Activated CD4-positive, alpha-beta T cell treated with anti-CD3 and anti-CD28 coated beads for 48 hours (primary cell): ENCODE results near the gene MATN4.

ENCODE experiments used
- DNase-seq: peaks from one replicate; pipeline ENCODE4 v3.0.0-alpha.2; 2020

Gene MATN4

DNA sequence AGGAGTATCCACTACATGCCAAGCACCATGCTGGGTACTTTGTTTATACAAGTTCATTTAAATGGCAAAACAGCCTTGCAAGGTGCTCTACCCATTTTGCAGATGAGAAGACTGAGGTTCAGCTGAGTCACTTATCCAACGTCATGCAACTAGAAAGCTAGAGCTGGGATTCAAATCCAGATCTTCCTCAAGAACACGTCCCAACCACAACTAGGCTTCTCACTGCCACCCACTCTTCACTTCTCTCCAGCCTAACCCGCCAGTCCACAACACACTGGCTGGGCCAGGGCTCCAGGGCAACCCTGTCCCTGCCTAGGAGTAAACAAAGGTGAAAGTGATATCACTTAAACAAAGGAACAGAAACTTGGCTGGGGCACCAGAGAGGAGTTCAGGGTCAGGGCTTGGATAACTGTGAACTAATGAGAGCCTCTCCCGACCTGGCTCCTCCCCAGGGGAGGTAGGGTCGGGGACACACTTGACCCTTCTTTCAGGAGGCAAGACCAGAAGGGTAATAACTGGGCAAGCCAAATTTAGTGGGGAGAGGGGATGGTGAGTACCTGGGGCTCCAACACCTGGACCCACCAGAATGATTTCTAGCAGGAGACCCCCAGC is 32.2 kb upstream of the MATN4 start:
- DNase-seq, result no peak

GRCh38 chr20:45339799-45340198 is 31.7 kb upstream of the MATN4 start:
- DNase-seq, result no peak

GRCh38 chr20:45339084-45339483 is 31.0 kb upstream of the MATN4 start:
- no peak for DNase-seq

- no peak for DNase-seq
Measured at GRCh38 chr20:45338121-45339030, 30.3 kb upstream of the MATN4 start.

DNA sequence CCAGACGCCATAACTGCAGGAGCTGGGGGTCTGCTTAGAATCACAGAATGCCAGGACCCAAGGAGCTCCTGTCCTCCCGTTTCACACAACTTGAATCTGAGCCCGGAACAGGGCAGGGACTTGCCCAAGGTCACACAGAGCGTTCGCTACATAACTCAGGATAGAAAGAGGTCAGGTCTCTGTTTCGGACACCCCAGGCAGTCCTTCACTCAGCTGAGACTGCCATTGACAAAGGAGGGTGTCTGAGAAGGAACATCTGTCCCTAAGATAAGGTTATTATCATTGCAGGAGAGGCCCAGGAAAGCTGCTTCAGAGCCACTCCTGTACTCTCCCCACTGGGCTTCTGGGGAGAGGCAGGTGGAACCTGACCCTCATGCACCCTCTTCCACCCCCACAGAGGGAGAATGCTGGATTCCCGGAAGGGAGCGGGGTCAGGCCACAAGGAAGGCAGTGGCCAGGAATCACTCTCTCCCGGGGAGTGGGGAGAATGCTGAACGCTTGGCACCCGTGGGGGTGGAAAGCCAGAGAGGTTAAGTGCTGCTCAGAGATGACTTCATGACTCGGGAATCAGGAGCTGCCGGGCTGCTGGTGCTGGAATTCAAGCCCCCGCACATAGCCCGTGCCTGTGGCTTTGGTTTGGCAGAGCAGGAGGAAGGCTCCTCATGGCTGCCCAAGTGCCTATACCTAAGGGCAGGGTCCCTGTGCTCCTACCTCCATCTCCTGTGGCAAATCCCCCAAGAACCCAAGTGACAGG is 29.4 kb upstream of the MATN4 start:
- DNase-seq, result no peak

- DNase-seq, result no peak
Measured at GRCh38 chr20:45336530-45337366, 28.6 kb upstream of the MATN4 start.

GRCh38 chr20:45330476-45330875 is 22.4 kb upstream of the MATN4 start:
- DNase-seq, result no peak

GRCh38 chr20:45329497-45330319 is 21.6 kb upstream of the MATN4 start:
- no peak for DNase-seq

- no peak for DNase-seq
Measured at GRCh38 chr20:45328451-45328850, 20.4 kb upstream of the MATN4 start.

GRCh38 chr20:45325371-45325770 is 17.3 kb upstream of the MATN4 start:
- DNase-seq, result no peak

GRCh38 chr20:45323731-45324130 is 15.6 kb upstream of the MATN4 start:
- DNase-seq, result no peak

- DNase-seq, result no peak
Measured at GRCh38 chr20:45322952-45323383, 14.9 kb upstream of the MATN4 start.

- no peak for DNase-seq
Measured at GRCh38 chr20:45320948-45321595, 13.0 kb upstream of the MATN4 start.

- DNase-seq, result no peak
Measured at GRCh38 chr20:45318948-45319347, 10.8 kb upstream of the MATN4 start.

- DNase-seq, result no peak
Measured at GRCh38 chr20:45318386-45318939, 10.4 kb upstream of the MATN4 start.

GRCh38 chr20:45317826-45318225 is 9.7 kb upstream of the MATN4 start:
- DNase-seq, result no peak

GRCh38 chr20:45316150-45317080 is 8.3 kb upstream of the MATN4 start:
- DNase-seq, result no peak

- no peak for DNase-seq
Measured at GRCh38 chr20:45315672-45316071, 7.6 kb upstream of the MATN4 start.

DNA sequence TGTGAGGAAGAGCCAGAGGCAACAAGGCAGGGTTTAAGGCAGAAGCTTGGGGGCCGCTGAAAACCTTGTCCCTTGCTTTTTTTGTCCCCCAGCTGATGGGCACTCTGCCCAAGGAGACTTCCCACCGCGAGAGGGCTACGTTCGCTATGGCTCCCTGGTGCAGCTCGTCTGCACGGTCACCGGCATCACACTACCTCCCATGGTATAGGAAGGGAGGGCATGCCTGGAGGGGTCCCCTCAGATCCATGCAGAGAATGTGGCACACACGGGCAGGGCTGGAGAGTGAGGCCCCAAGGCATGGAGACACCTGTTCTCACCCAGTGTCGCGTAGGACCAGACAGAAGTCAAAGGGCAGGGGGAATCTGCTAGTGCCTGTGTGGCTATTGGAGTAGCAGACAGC is 5.8 kb upstream of the MATN4 start:
- DNase-seq, result no peak
